ENCODE data around the gene CRELD1.

The CRELD1 gene

GRCh38 chr3:9908286-9908685, 25.3 kb upstream of the CRELD1 start:
- no peak overlapping the region for H3K4me3 ChIP-seq (ENCODE audit: low read depth, low read length)
- no peak for TF ChIP-seq CTCF (IDR thresholded peaks at IDR 0.05; ENCODE audit: borderline replicate concordance, insufficient read depth, low read depth, low read length)

GRCh38 chr3:9909221-9910013, 24.2 kb upstream of the CRELD1 start:
- TF ChIP-seq CTCF (IDR thresholded peaks at IDR 0.05; ENCODE audit: borderline replicate concordance, insufficient read depth, low read depth, low read length): no peak
- no peak overlapping the region for H3K4me3 ChIP-seq (ENCODE audit: low read depth, low read length)

GRCh38 chr3:9911863-9912262, 21.8 kb upstream of the CRELD1 start:
- TF ChIP-seq CTCF (IDR thresholded peaks at IDR 0.05; ENCODE audit: borderline replicate concordance, insufficient read depth, low read depth, low read length): no peak
- H3K4me3 ChIP-seq (ENCODE audit: low read depth, low read length): no peak overlapping the region

GRCh38 chr3:9912294-9912935, 21.2 kb upstream of the CRELD1 start:
- TF ChIP-seq CTCF (IDR thresholded peaks at IDR 0.05; ENCODE audit: borderline replicate concordance, insufficient read depth, low read depth, low read length): no peak
- no peak overlapping the region for H3K4me3 ChIP-seq (ENCODE audit: low read depth, low read length)

GRCh38 chr3:9913601-9914000, 20.0 kb upstream of the CRELD1 start:
- no peak overlapping the region for H3K4me3 ChIP-seq (ENCODE audit: low read depth, low read length)

GRCh38 chr3:9914011-9914410, 19.6 kb upstream of the CRELD1 start:
- no peak for TF ChIP-seq CTCF (IDR thresholded peaks at IDR 0.05; ENCODE audit: borderline replicate concordance, insufficient read depth, low read depth, low read length)
- H3K4me3 ChIP-seq (ENCODE audit: low read depth, low read length): no peak overlapping the region

More at GRCh38 chr3:9913601-9914000, 20.0 kb upstream of the CRELD1 start:
- TF ChIP-seq CTCF (IDR thresholded peaks at IDR 0.05; ENCODE audit: borderline replicate concordance, insufficient read depth, low read depth, low read length): no peak
